Umbilical cord (tissue), 2 donors: ENCODE results near the gene BEAN1. TPM values are rescaled to one million over a fixed set of nuclear protein-coding genes. Genes with fewer than 3 reads are reported as not detected.

Experiments used
- DNase-seq: peaks from one replicate; pipeline ENCODE4 v3.0.0-alpha.2; 2015; ENCODE audit warnings: low spot score
- total RNA-seq: library from RNA; depleted of rRNA; stranded (reverse); fragments of >200 nt; gene quantifications from one replicate; pipeline ENCODE4 v1.2.3, GENCODE V29; 2014; ENCODE audit warnings: low replicate concordance; ENCODE audit not compliant: insufficient read depth

The BEAN1 gene
- total RNA-seq, 1 donor from 2014 or later: 22.1 TPM

DNA sequence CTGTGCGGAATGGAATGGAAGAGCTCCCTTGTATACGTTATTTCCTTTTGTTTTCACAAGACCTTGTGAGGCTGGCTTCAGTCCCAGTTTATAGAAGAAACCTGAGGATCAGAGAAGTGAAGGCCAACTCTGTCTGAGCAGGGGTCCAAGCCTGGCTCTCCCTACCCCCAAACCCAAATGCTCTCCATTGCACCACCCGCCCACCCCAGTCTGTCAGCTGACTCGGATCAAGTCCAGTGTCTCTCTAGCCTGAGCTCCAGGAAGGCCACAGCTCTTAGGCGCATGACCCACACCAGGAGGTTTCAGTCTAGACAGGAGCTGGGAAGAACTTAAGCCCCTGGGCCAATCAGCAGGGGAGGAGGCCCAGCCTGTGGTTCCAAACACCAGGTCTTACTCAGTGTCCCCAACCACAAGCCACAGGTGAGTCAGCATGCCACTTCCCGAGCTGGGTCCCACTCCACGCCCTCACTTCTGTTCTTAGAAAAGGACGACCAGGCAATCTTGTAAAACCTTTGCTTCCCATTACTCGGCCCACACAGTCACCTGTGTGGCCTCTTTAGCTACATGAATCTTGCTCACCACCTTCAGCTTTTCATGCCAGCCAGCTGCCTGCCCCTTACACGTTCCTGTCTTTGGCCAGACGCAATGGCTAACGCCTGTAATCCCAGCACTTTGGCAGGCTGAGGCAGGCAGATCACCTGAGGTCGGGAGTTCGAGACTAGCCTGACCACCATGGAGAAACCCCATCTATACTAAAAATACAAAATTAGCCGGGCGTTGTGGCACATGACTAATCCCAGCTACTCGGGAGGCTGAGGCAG is 95.1 kb downstream of the BEAN1 start:
- DNase-seq: no peak

DNA sequence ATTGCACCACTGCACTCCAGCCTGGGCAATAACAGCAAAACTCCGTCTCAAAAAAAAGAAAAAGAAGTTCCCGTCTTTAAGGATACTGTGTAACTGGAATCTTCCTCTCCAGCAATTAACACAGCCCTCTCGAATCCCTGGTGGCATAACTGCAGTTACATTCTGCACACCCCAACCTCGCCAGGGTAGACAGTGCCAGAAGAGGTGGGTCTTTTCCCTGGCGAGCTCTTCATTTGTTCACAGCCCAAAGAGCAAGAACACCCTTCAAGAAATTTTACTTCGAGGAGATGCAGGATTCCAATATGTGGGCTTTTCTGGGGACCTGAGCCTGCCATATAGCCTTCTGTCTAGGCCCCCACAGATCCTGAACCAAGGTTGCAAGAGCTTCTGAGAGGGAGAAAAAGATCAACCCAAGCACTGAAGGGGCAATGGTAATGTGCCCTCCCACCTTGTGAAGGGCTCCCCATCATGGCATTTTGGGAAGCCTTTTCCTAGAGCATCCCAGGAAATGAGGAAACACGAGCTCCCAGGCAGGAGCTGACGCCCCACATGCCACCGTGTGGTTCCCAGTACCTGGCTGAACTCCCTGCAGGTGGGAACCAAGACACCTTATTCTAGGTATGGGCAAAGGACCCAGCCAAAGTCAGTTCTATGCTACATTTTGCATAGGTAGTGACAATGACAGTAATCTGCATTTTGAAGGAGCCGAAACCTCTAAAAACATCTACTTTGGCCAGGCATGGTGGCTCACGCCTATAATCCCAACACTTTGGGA is 95.9 kb downstream of the BEAN1 start:
- no peak for DNase-seq

DNA sequence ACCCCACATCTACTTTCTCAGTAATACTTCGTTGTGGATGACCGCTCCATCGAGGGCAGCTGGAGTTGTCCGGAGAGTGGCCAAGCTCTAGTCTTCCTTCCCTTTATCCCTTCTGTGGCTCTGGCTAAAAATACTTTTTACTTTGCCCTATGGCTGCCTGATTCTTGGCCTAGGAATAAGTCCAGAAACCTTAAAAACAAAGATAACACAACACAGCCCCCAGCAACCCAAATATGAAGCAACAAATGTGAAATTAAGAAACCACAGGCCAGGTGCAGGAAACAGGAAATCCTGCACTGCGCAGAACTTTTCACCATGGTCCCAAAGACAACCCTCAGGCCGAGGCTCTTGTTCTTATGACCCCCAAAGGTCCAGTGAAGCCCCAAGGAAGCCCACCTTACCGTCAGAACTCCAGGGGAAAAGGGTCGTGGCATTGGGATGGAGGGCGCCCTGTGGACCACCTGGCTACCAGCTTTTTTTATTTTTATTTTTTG is 96.8 kb downstream of the BEAN1 start:
- no peak for DNase-seq

DNA sequence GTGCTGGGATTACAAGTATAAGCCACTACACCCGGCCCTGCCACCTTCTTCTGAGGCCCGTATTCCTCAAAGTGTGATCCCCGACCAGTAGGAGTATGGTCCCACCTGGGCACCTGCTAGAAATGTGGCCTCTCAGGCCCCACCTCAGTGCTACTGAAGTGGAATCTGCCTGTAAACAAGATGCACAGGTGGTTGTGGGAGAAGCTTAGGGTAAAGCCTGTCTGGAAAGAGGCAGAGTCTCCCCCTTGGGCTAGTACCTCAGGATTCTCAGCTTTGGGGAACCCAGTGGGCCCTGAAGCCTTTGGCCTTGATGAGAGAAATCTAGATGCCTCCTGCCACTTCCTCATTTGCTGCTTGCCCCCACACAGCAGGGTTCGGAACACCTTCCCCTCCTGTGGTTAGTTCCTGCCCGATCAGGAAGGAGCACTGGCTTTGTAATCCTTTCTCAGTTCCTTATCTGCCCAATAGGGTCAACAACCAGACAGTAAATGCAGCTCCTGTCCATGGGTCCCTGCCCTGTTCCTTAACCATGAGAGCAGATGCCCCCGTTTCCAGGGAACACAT is 97.6 kb downstream of the BEAN1 start:
- peak; percentile 46 for DNase-seq

DNA sequence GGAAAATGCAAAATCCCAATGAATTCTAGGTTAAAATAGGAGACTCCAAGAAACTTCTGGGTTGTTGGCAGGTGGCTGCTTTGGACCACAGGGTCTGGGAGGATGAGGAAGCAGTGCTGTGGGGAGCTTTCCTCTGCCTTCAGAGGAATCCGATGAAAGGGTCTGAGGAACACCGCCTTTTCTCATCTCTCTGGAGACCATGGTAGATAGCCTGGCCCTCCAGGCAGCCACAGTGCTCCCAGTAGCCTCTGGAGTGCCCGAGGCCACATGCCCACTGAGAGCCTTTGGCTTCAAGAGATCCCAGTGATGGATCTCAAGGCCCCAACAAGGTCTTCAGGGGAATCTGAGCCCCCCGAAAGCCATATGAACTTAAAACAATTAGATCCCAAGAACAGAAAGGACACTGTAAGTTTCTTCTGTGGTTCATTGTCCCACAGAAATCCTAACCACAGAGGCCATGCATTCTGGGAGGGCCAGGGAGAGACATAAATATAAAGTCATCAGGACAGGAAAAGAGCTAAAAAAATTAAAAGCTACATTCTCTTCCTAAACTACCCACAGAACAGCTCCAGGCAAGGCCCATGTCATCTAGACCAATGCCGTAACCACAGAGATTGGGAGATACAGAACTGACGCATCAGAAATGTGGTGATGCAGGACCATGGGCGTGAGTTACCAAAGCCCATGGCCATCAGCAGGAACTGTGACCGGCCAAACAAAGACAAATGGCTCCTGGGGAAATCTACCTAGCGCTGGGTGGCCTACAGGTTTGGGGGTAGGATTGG is 98.5 kb downstream of the BEAN1 start:
- no peak for DNase-seq

DNA sequence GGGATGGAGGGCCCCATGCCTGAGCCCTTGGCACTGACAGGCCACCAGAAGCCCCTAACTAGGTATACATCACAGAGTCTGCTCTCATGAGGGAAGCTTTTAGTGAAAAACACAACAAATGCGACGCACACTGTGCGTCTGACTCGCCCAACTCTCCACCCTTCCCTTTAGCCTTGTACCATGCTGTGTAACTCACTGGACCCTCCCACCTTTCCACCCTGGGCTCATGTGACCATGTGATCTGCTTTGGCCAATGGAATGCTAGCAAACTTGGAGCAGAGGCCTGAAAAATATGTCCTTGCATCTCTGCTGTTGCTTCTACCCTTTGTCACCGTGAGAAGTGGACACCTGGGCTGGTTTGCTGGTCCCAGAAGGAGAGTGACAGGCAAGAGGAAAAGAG is 101.2 kb downstream of the BEAN1 start:
- DNase-seq: no peak

DNA sequence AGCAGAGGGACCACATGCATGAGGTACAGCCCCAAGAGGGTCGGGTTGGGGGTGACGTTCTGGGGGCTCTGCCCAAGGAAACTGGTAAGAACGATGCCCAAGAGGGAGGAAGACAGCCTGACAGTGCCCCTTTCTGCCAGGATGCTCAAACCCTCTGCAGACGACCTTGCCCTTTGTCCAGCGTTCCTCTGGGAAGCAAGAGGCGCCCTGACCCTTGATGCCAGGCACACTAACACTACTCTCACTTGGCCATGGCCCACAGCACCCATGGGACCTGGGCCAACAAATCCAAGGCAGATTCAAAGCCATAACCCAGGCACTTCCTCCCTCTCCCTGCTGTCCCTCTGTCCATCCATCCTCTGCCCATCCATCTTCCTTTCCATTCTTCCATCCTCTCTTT is 102.4 kb downstream of the BEAN1 start:
- DNase-seq: no peak

Other genes with a start within 250 kb of the BEAN1 start
- 12.5 TPM for gene CDH5, start 60.6 kb upstream of the BEAN1 start, total RNA-seq
- 18.8 TPM for gene TK2, start 122.8 kb downstream of the BEAN1 start, total RNA-seq
- gene CKLF, start 125.3 kb downstream of the BEAN1 start, total RNA-seq: 31.8 TPM
- gene CMTM1, start 139.1 kb downstream of the BEAN1 start, total RNA-seq: 10.8 TPM
- not detected for gene CMTM2, start 152.2 kb downstream of the BEAN1 start, total RNA-seq
- gene CMTM3, start 177.4 kb downstream of the BEAN1 start, total RNA-seq: 41.9 TPM